Amygdala (tissue), 56 donors: ENCODE data around the gene ACOT7.
A peak's percentile ranks its signal among the peaks of the same experiment; 100 is the strongest.

Experiments used
- DNase-seq, 56 donors: peaks; one replicate each; lab custom pipeline; 2025; lab: John Stamatoyannopoulos, UW

ACOT7 gene

GRCh38 chr1:6294890-6295556 lies 98.5 kb downstream of the ACOT7 start:
- DNase-seq: no peak

- DNase-seq: no peak
Measured at GRCh38 chr1:6294080-6294889, 99.3 kb downstream of the ACOT7 start.

- peak in 2 of 56 donors; percentile 5 to 23 for DNase-seq
Measured at GRCh38 chr1:6292102-6292501, 101.5 kb downstream of the ACOT7 start.

GRCh38 chr1:6288665-6289064 lies 104.9 kb downstream of the ACOT7 start:
- no peak for DNase-seq

- DNase-seq: no peak
Measured at GRCh38 chr1:6288026-6288425, 105.5 kb downstream of the ACOT7 start.

DNA sequence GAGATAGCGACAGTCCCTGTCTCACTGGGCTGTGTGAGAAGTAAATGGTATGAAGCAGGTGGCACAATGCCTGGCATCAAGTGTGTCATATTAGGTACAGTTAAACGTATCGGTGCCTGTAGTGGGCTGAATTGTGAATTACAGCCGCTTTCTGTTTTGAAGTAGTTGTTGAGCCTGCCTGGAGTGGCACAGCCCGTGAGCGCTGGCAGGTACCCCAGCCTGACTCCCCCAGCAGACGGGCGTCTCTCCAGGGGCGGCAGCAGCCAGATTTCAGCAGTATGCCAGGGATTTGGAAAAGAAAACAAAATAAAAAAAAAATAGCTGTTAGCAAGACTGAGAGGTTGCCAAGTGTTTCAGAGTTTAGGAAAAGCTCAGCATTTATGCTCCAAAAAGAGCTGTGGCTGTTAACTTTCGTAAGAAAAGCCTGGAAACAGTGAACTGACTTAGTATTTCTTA lies 106.1 kb downstream of the ACOT7 start:
- peak in 46 of 56 donors; percentile 6 to 76 (median 36) for DNase-seq

- DNase-seq: no peak
Measured at GRCh38 chr1:6287029-6287428, 106.5 kb downstream of the ACOT7 start.

DNA sequence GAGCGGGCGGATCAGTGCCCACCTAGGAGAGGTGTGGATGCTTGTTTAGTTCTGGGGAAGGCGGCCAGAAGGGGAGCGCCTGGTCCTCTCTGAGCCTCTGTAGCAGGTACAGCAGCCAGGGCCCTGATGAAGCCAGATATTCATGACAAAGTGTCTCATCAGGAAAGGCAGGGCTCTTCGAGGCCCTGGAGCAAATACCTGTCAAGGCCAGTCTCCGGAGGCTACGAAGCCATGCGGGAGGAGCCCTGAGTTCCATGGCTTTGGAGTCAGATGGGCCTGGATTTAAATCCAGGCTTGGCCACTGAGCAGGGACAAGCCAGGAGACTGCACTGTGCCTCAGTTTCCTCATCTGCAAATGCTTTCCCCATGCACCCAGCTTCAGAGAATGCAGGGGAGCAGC lies 107.3 kb downstream of the ACOT7 start:
- DNase-seq: no peak

DNA sequence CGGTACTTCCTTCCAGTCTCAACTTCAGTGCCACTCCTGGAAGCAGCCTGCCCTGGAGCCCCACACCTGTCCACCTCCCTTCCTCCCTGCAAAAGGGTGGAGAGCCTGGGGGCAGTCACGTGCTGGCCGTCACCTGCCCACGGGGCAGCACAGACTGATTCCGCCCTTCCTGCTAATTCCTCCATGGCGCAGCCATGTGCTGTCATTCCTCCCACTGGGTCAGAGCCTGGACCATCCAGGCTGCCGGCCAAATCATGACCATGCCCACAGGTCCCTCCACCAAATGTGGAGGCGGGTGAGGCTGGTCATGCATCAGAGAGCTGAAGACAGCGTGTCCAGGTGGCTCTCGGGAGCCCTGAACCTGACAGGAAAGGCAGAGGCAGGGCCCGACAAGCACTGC lies 108.2 kb downstream of the ACOT7 start:
- no peak for DNase-seq

- no peak for DNase-seq
Measured at GRCh38 chr1:6282577-6283270, 110.8 kb downstream of the ACOT7 start.

DNA sequence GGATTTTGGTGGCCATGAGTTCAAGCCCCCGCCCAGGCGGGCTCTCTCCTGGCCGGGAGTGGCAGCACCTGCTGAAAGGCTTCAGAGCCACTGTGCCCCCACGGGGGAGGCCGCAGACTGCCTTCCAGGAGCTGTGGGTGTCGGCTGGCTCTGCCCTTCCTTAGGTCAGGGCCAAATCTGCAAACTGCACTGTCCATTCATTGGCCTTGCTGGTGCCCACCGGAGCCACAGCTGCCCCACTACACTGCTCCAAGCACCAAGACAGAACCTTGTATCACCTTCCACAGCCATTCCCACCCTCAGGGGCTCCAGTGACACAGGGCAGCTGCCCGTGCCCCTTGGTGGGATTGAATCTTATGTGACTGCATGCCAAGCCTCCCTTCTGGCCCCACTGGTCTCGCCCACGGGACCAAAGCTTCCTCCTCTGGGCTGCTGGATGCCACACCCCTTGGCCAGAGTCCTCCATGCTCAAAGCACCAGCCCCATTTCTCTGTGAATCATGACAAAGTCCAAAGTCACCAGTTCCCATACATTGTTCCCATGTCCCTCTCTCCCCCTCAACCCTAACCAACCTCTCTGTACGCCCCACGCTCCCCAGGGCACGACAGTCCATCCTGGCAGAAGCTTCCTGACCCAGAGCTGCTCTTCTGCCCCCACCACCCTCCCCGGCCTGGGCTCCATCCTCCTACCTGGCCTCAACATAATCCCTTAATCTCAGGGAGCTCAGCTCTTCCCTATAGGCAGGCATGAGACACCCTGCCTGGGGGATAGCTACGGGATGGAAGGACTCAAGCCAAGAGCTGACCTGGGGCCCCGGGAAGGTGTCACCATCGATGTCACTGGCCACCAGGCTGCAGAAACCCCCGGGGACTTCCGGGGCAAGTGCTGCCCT lies 111.8 kb downstream of the ACOT7 start:
- DNase-seq: no peak

GRCh38 chr1:6280761-6281451 lies 112.7 kb downstream of the ACOT7 start:
- no peak for DNase-seq

- no peak for DNase-seq
Measured at GRCh38 chr1:6279613-6280383, 113.8 kb downstream of the ACOT7 start.

DNA sequence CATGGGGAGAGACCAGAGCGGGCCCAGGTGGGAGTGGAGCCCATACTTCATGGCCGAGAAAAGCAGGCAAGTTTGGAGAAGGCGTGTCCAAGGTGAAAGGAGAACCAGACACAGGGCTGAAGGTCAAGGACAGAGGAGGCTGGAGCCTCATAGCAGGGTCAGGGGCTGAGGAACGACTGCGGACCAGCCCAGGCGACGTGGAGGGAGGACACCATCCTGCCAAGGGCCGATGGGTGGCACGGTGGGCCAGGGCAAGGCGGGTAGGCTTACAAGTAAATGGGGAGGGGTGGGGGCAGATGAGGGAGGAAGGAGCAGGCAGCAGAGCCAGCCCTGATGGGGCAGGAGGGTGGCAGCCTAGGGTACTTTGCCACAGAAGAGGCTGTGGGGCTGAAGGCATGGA lies 114.5 kb downstream of the ACOT7 start:
- no peak for DNase-seq

GRCh38 chr1:6278263-6278662 lies 115.3 kb downstream of the ACOT7 start:
- no peak for DNase-seq

DNA sequence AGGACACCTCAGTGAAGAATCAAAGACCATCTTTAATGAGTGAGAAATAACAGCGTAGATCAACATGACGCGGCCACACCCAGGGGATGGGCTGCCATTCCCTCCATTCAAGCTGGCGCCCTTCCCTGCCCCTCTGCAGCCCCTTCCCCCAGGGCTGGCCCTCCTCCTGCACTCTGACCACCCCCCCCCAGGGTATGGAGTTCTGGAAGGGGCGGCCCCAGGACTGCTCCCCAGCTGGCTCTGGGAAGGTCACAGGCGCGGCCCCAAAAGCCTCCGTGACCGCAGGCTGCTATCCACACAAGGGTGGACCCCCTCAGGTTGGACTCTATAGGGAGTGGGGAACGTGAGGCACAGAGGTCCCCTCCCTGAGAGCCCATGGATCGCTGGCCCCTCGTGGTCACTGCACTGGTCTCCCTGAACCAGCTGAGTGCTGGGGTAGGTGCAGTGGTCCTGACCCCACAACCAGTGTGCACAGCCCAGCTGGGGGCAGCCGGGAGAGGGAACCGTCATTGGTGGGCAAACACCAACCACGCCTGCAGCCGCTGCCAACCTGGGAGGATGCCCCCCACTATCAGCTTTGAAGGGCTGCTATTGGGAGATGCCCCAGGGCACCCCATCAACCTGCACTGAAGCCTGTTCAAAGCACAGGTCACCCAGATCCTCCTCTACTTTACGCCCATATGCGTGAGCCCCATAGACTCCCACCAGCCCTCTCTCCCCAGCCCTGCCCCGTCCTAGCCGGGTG lies 116.6 kb downstream of the ACOT7 start:
- DNase-seq: no peak

DNA sequence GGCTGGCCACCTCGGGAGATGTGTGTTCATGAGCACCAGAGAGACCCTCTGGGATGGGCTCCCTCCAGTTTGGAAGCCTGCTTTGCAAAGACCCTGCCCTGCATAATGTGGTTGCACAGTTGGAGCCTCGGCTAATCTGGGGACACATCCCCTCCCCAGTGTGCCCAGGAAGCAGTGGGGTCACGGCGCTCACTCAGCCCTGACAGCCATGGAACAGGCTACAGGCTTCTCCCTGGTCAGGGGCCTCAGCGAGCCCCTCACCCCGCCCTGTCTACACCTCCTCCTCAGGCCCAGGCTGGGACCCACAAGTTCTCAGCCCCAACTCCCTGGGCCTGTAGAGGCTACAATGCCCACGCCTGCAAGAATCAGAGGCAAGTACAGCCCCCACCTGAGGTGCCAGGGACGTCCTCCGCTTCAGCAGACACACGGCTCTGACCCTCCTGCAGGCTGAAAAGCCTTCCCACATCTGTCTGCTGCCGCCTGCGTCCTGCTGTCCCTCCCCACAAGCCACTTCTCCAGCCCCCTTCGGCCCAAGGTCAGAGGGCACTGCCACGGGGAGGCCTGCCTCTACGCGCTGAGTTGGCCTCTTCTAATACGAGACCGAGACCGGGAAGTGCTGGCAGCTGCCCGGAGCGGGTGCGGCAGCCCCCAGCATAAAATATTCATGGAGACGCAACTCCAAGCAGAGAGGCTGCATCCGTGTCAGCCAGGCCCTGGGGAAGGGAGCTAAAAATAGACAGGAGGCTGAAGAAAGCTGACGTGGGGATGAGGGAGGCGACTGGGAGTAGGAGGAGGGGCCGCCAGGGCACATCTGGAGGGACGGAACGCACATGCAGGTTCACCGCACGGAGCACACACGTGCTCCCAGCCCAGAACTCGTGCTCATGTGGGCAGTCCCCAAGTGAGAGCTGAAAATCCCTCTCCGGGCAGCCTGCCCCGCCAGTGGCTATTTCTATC lies 117.5 kb downstream of the ACOT7 start:
- DNase-seq: peak in 5 of 56 donors; percentile 12 to 51 (median 25)
